B cell (primary cell): Measurements from ENCODE around the gene GALNT5. TPM values are rescaled to one million over a fixed set of nuclear protein-coding genes. Genes with fewer than 3 reads are reported as not detected.

Experiments
- ATAC-seq: fragments of 200-7000 bp; cut with Tn5 transposase; one replicate; pipeline ENCODE4 v1.10.0; 2021; ENCODE audit warnings: low read depth, mild to moderate bottlenecking, moderate number of reproducible peaks, moderate library complexity
- CTCF ChIA-PET: fragments of 350-600 bp; sonication (Branson Sonifier 250); formaldehyde crosslinking; loops from one replicate; lab custom pipeline; 2021; ENCODE audit warnings: antibody characterized with exemption, inconsistent platforms; lab: Charles Lee
- POLR2A ChIA-PET: fragments of 350-600 bp; sonication (Branson Sonifier 250); formaldehyde crosslinking; loops from one replicate; lab custom pipeline; 2021; ENCODE audit warnings: antibody characterized with exemption; lab: Charles Lee
- DNase-seq: peaks from one replicate; pipeline ENCODE4 v3.0.0; 2013
- H2AFZ ChIP-seq: 2 replicates; pipeline ENCODE4 v1.6.1; 2012; ENCODE audit warnings: mild to moderate bottlenecking, low read depth, low read length; ENCODE audit not compliant: insufficient read depth, poor library complexity, severe bottlenecking
- H3K27ac ChIP-seq, 2 donors: 1 replicate in 1 of 2; 2 replicates in 1 of 2; pipeline ENCODE4 v1.5.1; 2012 to 2013; ENCODE audit warnings: low read length in 2 of 2, mild to moderate bottlenecking in 2 of 2, moderate library complexity in 1 of 2
- H3K27me3 ChIP-seq, 4 experiments: fragments of 200-600 bp in 1 of 4; sonication (generic) in 1 of 4; replicated peaks in 1 of 4; 1 replicate in 2 of 4; 2 replicates in 2 of 4; pipeline versions ENCODE4 v1.6.1 to v1.7.0; 2013 to 2016; ENCODE audit warnings: low read length in 3 of 4, mild to moderate bottlenecking in 2 of 4, mixed read lengths in 1 of 4, moderate library complexity in 1 of 4; ENCODE audit not compliant: insufficient read depth in 4 of 4, control insufficient read depth in 3 of 4; ENCODE audit errors: control extremely low read depth in 1 of 4
- H3K36me3 ChIP-seq, 2 experiments: replicated peaks in 1 of 2; 1 replicate in 1 of 2; 2 replicates in 1 of 2; pipeline versions ENCODE4 v1.6.1 to v1.7.1; 2013; ENCODE audit warnings: low read length in 1 of 2; ENCODE audit not compliant: insufficient read depth in 2 of 2, control insufficient read depth in 1 of 2; ENCODE audit errors: control extremely low read depth in 1 of 2, extremely low read depth in 1 of 2
- H3K4me1 ChIP-seq, 2 donors: fragments of 200-600 bp in 1 of 2; sonication (generic) in 1 of 2; 1 replicate in 1 of 2; 2 replicates in 1 of 2; pipeline versions ENCODE4 v1.5.1 to v1.6.1; 2013 to 2017; ENCODE audit warnings: low read length in 2 of 2; ENCODE audit not compliant: control insufficient read depth in 2 of 2, insufficient read depth in 2 of 2
- H3K4me2 ChIP-seq: replicated peaks from 2 replicates; pipeline ENCODE3; 2012; ENCODE audit warnings: mild to moderate bottlenecking, low read depth, low read length; ENCODE audit not compliant: poor library complexity, severe bottlenecking
- H3K4me3 ChIP-seq, 5 experiments: fragments of 200-600 bp in 1 of 5; sonication (generic) in 1 of 5; 1 replicate in 3 of 5; 2 replicates in 2 of 5; pipeline versions ENCODE4 v1.5.1 to v1.7.0; 2011 to 2016; ENCODE audit warnings: low read length in 4 of 5, mild to moderate bottlenecking in 4 of 5, low read depth in 2 of 5, control low read depth in 1 of 5, moderate library complexity in 1 of 5; ENCODE audit not compliant: insufficient read depth in 1 of 5; ENCODE audit errors: control extremely low read depth in 1 of 5, extremely low read depth in 1 of 5
- H3K79me2 ChIP-seq: fragments of 200-600 bp; sonication (generic); one replicate; pipeline ENCODE4 v1.6.0; 2016; ENCODE audit warnings: low read length; ENCODE audit not compliant: control insufficient read depth, insufficient read depth
- H3K9ac ChIP-seq: fragments of 200-600 bp; sonication (generic); 2 replicates; pipeline ENCODE4 v1.6.1; 2017; ENCODE audit warnings: mild to moderate bottlenecking, low read length, moderate library complexity
- H3K9me3 ChIP-seq, 3 donors: one replicate each; pipeline versions ENCODE4 v1.6.1 to v1.7.1; 2013; ENCODE audit warnings: low read length in 2 of 3; ENCODE audit not compliant: control insufficient read depth in 2 of 3, insufficient read depth in 1 of 3; ENCODE audit errors: control extremely low read depth in 1 of 3
- H4K20me1 ChIP-seq: 2 replicates; pipeline ENCODE4 v1.6.0; 2012; ENCODE audit warnings: mild to moderate bottlenecking, low read length; ENCODE audit not compliant: insufficient read depth, control insufficient read depth, poor library complexity, severe bottlenecking
- H3K27ac Mint-ChIP-seq: one replicate; pipeline ENCODE4 v1.8.0; 2021; ENCODE audit warnings: mixed read lengths
- H3K27me3 Mint-ChIP-seq: one replicate; pipeline ENCODE4 v1.8.0; 2021; ENCODE audit warnings: mixed read lengths
- H3K4me1 Mint-ChIP-seq: one replicate; pipeline ENCODE4 v1.8.0; 2021; ENCODE audit warnings: mixed read lengths
- H3K4me3 Mint-ChIP-seq: one replicate; pipeline ENCODE4 v1.8.0; 2021; ENCODE audit warnings: mixed read lengths
- H3K9me3 Mint-ChIP-seq: one replicate; pipeline ENCODE4 v1.8.0; 2022; ENCODE audit warnings: mixed read lengths; ENCODE audit not compliant: insufficient read depth
- CTCF ChIP-seq: fragments of 200-600 bp; IDR thresholded peaks from one replicate; pipeline ENCODE4 v1.8.0; 2022; ENCODE audit warnings: antibody characterized with exemption, mild to moderate bottlenecking
- EZH2 ChIP-seq: IDR thresholded peaks from 2 replicates; pipeline ENCODE4 v1.6.1; 2012; ENCODE audit warnings: borderline replicate concordance, low read depth, mild to moderate bottlenecking, moderate library complexity, low read length; ENCODE audit not compliant: insufficient read depth, poor library complexity, severe bottlenecking
- WGBS: methylation state at CpG from one replicate; pipeline ENCODE4 v1.1.5; 2013; ENCODE audit warnings: missing lambda C conversion rate; ENCODE audit not compliant: insufficient coverage; 5-methylcytosine and 5-hydroxymethylcytosine counted together
- intact Hi-C: fragments of 100-400 bp; cut with micrococcal nuclease; formaldehyde crosslinking; loops from one replicate; pipeline ENCODE4 v1.10.0; 2022
- polyA plus RNA-seq: library from polyadenylated mRNA; depleted of rRNA; stranded (reverse); fragments of >200 nt; gene quantifications from 2 replicates; pipeline ENCODE4 v1.2.3, GENCODE V29; 2012
- total RNA-seq, 2 donors: library from RNA; stranded (reverse); fragments of 120-200 nt in 1 of 2; gene quantifications; 1 replicate in 1 of 2; 2 replicates in 1 of 2; pipeline versions ENCODE4 v1.2.3 to v1.2.4, GENCODE V29; 2013 to 2022

Gene GALNT5
- total and polyA plus RNA-seq, 2 donors (not counting 1 experiment from before 2014, with no cell fraction given): not detected

- H3K36me3 ChIP-seq: no peaks in the 10 kb centered on the region
- DNase-seq (no peak), ATAC-seq (no peak)
- H3K4me1 Mint-ChIP-seq: peaks cover 4% of the 10 kb centered on the region
- no peak overlapping the region for H3K9ac ChIP-seq
- H3K27me3 ChIP-seq: peaks cover 0 to 4% (median 0%) of the 10 kb centered on the region in 4 experiments
- ChIA-PET POLR2A (no interaction called here), CTCF (no interaction called here)
- no peaks in the 10 kb centered on the region for H3K9me3 Mint-ChIP-seq
- intact Hi-C loops: no loop called here
- H3K4me2 ChIP-seq: no peak overlapping the region
- no peaks in the 10 kb centered on the region for H4K20me1 ChIP-seq
- no peak overlapping the region for H2AFZ ChIP-seq
- H3K4me3 ChIP-seq: no peak overlapping the region
- H3K27me3 Mint-ChIP-seq: peaks cover 27% of the 10 kb centered on the region
- no peak for TF ChIP-seq EZH2
- no peak for TF ChIP-seq CTCF
- H3K27ac ChIP-seq: no peak overlapping the region
- H3K4me1 ChIP-seq: peaks cover 0 to 3% of the 10 kb centered on the region in 2 donors
- H3K9me3 ChIP-seq: no peaks in the 10 kb centered on the region
- no peaks in the 10 kb centered on the region for H3K79me2 ChIP-seq
- H3K27ac Mint-ChIP-seq: no peak overlapping the region
- WGBS: 42% methylated on average over 2 of the region's 4 CpGs
- no peak overlapping the region for H3K4me3 Mint-ChIP-seq
Measured at GRCh38 chr2:157260533-157261198, 3.2 kb downstream of the GALNT5 start.

GRCh38 chr2:157261199-157261782, 3.8 kb downstream of the GALNT5 start:
- TF ChIP-seq EZH2: no peak
- intact Hi-C loops: no loop called here
- H3K27ac Mint-ChIP-seq: no peak overlapping the region
- H3K4me3 Mint-ChIP-seq: no peak overlapping the region
- no peaks in the 10 kb centered on the region for H3K9me3 Mint-ChIP-seq
- Histone ChIP-seq H3K36me3 (no peaks in the 10 kb centered on the region), H3K9me3 (no peaks in the 10 kb centered on the region), H3K79me2 (no peaks in the 10 kb centered on the region), H3K4me1 (peaks cover 0 to 3% of the 10 kb centered on the region in 2 donors), H3K9ac (no peak overlapping the region), H4K20me1 (no peaks in the 10 kb centered on the region), H3K4me2 (no peak overlapping the region), H3K27me3 (peaks cover 0 to 4% (median 0%) of the 10 kb centered on the region in 4 experiments), H2AFZ (no peak overlapping the region), H3K27ac (no peak overlapping the region), H3K4me3 (no peak overlapping the region)
- CTCF ChIA-PET: no interaction called here
- peaks cover 4% of the 10 kb centered on the region for H3K4me1 Mint-ChIP-seq
- 38% methylated on average over 3 of the region's 6 CpGs for WGBS
- ATAC-seq: no peak
- POLR2A ChIA-PET: no interaction called here
- H3K27me3 Mint-ChIP-seq: peaks cover 32% of the 10 kb centered on the region
- DNase-seq: no peak
